AG04449 (cell line): ENCODE measurements around the gene GDF7.

Source experiments
- CTCF ChIA-PET: fragments of 350-600 bp; formaldehyde crosslinking; extraction: SDS; loops from one replicate; lab custom pipeline; 2021; ENCODE audit warnings: antibody characterized with exemption; lab: Yijun Ruan, JAX
- POLR2A ChIA-PET: fragments of 400-600, 350-600 bp; formaldehyde crosslinking; extraction: SDS; loops from one replicate; lab custom pipeline; 2020; ENCODE audit warnings: antibody characterized with exemption, inconsistent platforms; lab: Yijun Ruan, JAX
- DNase-seq: peaks from one replicate; pipeline ENCODE4 v3.0.0-alpha.2; 2010; ENCODE audit warnings: low read depth, low spot score
- H3K4me3 ChIP-seq: 2 replicates; pipeline ENCODE4 v1.5.1; 2011; ENCODE audit warnings: low read depth, mild to moderate bottlenecking, control low read depth, low read length
- CTCF ChIP-seq: IDR thresholded peaks from one replicate; pipeline ENCODE4 v1.5.1; 2011; ENCODE audit warnings: mild to moderate bottlenecking, moderate library complexity, low read length, control low read depth, inconsistent platforms; ENCODE audit not compliant: insufficient read depth; ENCODE audit errors: missing control alignments

Gene GDF7

GRCh38 chr2:20634507-20635112 is 32.3 kb upstream of the GDF7 start:
- H3K4me3 ChIP-seq, result no peak overlapping the region
- no peak for TF ChIP-seq CTCF
- ChIA-PET CTCF (interaction anchor here (0.5 to 17.0 kb wide), 40 partner anchors 8 to 498 kb away, joined by 3 to 394 read pairs (median 6); partner anchors contain the start of genes HS1BP3 and RHOB), POLR2A (interaction anchor here (1.7 to 8.0 kb wide), 2 partner anchors 187 to 191 kb away, joined by 5 to 107 read pairs; partner anchors contain the start of gene RHOB)
- no peak for DNase-seq

- CTCF ChIA-PET, result interaction anchor here (0.5 to 17.0 kb wide), 40 partner anchors 8 to 498 kb away, joined by 3 to 394 read pairs (median 6); partner anchors contain the start of genes HS1BP3 and RHOB
- POLR2A ChIA-PET, result interaction anchor here (1.7 to 8.0 kb wide), 2 partner anchors 187 to 191 kb away, joined by 5 to 107 read pairs; partner anchors contain the start of gene RHOB
- DNase-seq, result no peak
- H3K4me3 ChIP-seq, result no peak overlapping the region
- TF ChIP-seq CTCF, result no peak
Observed at GRCh38 chr2:20635113-20635510, 31.8 kb upstream of the GDF7 start.

GRCh38 chr2:20635675-20636584 is 31.0 kb upstream of the GDF7 start:
- POLR2A ChIA-PET, result interaction anchor here (0.6 to 8.0 kb wide), 3 partner anchors 67 to 188 kb away, joined by 3 to 107 read pairs (median 4); partner anchors contain the start of gene RHOB

GRCh38 chr2:20637147-20637546 is 29.8 kb upstream of the GDF7 start:
- H3K4me3 ChIP-seq, result no peak overlapping the region
- CTCF ChIA-PET, result interaction anchor here (1.3 to 17.0 kb wide), 10 partner anchors 11 to 259 kb away, joined by 4 to 394 read pairs (median 12); partner anchors contain the start of genes HS1BP3 and RHOB
- no peak for TF ChIP-seq CTCF
- DNase-seq, result no peak
- POLR2A ChIA-PET, result no interaction called here

More at GRCh38 chr2:20635675-20636584, 31.0 kb upstream of the GDF7 start:
- no peak for DNase-seq
- H3K4me3 ChIP-seq, result no peak overlapping the region; the same call in 1 of the 2 replicates
- CTCF ChIA-PET, result interaction anchor here (0.6 to 17.0 kb wide), 33 partner anchors 7 to 289 kb away, joined by 3 to 394 read pairs (median 7); partner anchors contain the start of genes HS1BP3 and RHOB
- peak; percentile 99 for TF ChIP-seq CTCF

- no peak overlapping the region for H3K4me3 ChIP-seq
- DNase-seq, result no peak
- ChIA-PET CTCF (interaction anchor here (0.8 to 17.0 kb wide), 8 partner anchors 9 to 284 kb away, joined by 3 to 394 read pairs (median 14); partner anchors contain the start of genes HS1BP3 and RHOB), POLR2A (no interaction called here)
- TF ChIP-seq CTCF, result no peak
Observed at GRCh38 chr2:20638014-20638413, 28.9 kb upstream of the GDF7 start.
